Breast epithelium (tissue), 4 donors: ENCODE data around the gene DDX42. TPM values are rescaled to one million over a fixed set of nuclear protein-coding genes. Genes with fewer than 3 reads are reported as not detected.

Source experiments
- DNase-seq, 2 donors: peaks; one replicate each; pipeline ENCODE4 v3.0.0-alpha.2; 2019; ENCODE audit warnings: low spot score in 2 of 2
- H3K27ac ChIP-seq, 2 donors: fragments of 200-600 bp; sonication (generic) in 1 of 2; one replicate each; pipeline ENCODE4 v1.5.1; 2016 to 2019; ENCODE audit warnings: mild to moderate bottlenecking in 1 of 2
- H3K27me3 ChIP-seq, 2 donors: fragments of 200-600 bp; sonication (generic) in 1 of 2; one replicate each; pipeline versions ENCODE4 v1.5.1 to v1.6.0; 2017 to 2019; ENCODE audit warnings: control low read depth in 1 of 2, mild to moderate bottlenecking in 1 of 2
- H3K36me3 ChIP-seq: fragments of 200-600 bp; one replicate; pipeline ENCODE4 v1.5.1; 2019
- H3K4me1 ChIP-seq, 2 donors: fragments of 200-600 bp; sonication (generic); one replicate each; pipeline ENCODE4 v1.5.1; 2016 to 2019; ENCODE audit warnings: control low read depth in 1 of 2
- H3K4me3 ChIP-seq, 3 donors: fragments of 200-600 bp; sonication (generic); 1 replicate in 2 of 3; 2 replicates in 1 of 3; pipeline ENCODE4 v1.5.1; 2016 to 2019; ENCODE audit warnings: mild to moderate bottlenecking in 3 of 3, moderate library complexity in 2 of 3
- H3K9me3 ChIP-seq, 2 donors: fragments of 200-600 bp; sonication (generic) in 1 of 2; one replicate each; pipeline ENCODE4 v1.5.1; 2016 to 2019; ENCODE audit warnings: control low read depth in 1 of 2
- CTCF ChIP-seq, 3 donors: fragments of 450-650 bp; IDR thresholded peaks; one replicate each; pipeline ENCODE4 v1.5.1; 2016 to 2017; ENCODE audit warnings: antibody characterized with exemption in 3 of 3, mild to moderate bottlenecking in 3 of 3, moderate library complexity in 3 of 3
- POLR2A ChIP-seq: fragments of 450-650 bp; IDR thresholded peaks from one replicate; pipeline ENCODE4 v1.6.1; 2016; ENCODE audit warnings: antibody characterized with exemption, mild to moderate bottlenecking, moderate library complexity
- POLR2AphosphoS5 ChIP-seq, 3 donors: sonication (generic); formaldehyde crosslinking; IDR thresholded peaks; one replicate each; pipeline ENCODE4 v1.6.1; 2017; ENCODE audit warnings: antibody characterized with exemption in 3 of 3
- intact Hi-C: fragments of 100-400 bp; cut with DNase I; formaldehyde crosslinking; loops from one replicate; pipeline ENCODE4 v1.15.1; 2023; ENCODE audit warnings: low total_unique reads
- total RNA-seq, 3 donors: library from RNA; depleted of rRNA; stranded (reverse); fragments of >200 nt; gene quantifications; one replicate each; pipeline ENCODE4 v1.1.0, GENCODE V29; 2016

DDX42 gene
- total RNA-seq, 3 donors from 2014 or later, result 131 to 139 (median 139) TPM

- no peaks in the 10 kb centered on the region for H3K36me3 ChIP-seq
- no peak for TF ChIP-seq POLR2AphosphoS5 (IDR thresholded peaks at IDR 0.05)
- TF ChIP-seq CTCF (IDR thresholded peaks at IDR 0.05), result no peak
- no peak for TF ChIP-seq POLR2A
- H3K27me3 ChIP-seq, result no peaks in the 10 kb centered on the region
- intact Hi-C loops, result loop anchor here (5.0 kb wide), 1 partner anchor 140 kb away; no protein-coding TSS in a partner anchor
- DNase-seq, result no peak
- peak overlapping the region in 1 of 3 donors; percentile 52 for H3K4me3 ChIP-seq
- peak overlapping the region; percentile 90 to 92 for H3K27ac ChIP-seq
- H3K4me1 ChIP-seq, result peaks cover 11 to 33% of the 10 kb centered on the region in 2 donors
- no peaks in the 10 kb centered on the region for H3K9me3 ChIP-seq
Measured at GRCh38 chr17:63837480-63837879, 63.5 kb downstream of the DDX42 start.

DNA sequence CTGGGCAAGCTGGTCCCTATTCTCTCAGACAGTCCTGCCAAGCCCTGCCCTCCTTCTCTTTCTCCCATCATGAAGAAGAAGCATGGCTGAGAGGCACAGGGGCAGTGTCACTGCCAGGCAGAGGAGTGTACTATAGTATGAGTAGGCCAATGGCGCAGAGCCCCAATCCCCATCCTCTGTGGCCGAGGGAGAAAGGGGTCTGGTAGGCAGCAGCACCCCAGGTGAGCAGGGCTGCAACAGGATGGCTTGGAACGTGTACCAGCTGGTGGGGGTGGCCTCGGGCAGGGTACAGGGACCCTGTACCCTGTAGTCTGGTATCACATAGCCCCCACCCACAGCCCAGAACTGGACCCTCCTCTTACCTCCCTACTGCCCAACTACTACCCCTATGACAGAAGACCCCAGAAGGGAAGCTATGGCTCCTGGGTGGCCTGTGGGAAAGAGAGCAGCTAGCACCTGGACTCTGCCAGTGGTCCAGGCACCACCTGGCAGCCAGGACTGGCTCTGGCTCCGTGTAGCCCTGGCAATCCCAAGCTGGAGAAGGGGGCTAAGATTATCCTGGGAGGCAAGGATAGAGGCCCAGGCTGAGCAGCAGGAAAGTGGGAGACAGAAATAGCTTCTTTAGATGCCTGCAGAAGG lies 64.1 kb downstream of the DDX42 start:
- H3K36me3 ChIP-seq, result no peaks in the 10 kb centered on the region
- H3K27ac ChIP-seq, result peak overlapping the region; percentile 90 to 92
- peaks cover 11 to 33% of the 10 kb centered on the region in 2 donors for H3K4me1 ChIP-seq
- intact Hi-C loops, result loop anchor here (5.0 kb wide), 1 partner anchor 141 kb away; no protein-coding TSS in a partner anchor
- TF ChIP-seq POLR2A (no peak), POLR2AphosphoS5 (IDR thresholded peaks at IDR 0.05) (no peak), CTCF (IDR thresholded peaks at IDR 0.05) (no peak)
- H3K27me3 ChIP-seq, result no peaks in the 10 kb centered on the region
- peak overlapping the region in 2 of 3 donors; percentile 52 to 69 for H3K4me3 ChIP-seq
- no peaks in the 10 kb centered on the region for H3K9me3 ChIP-seq
- DNase-seq, result no peak

- H3K36me3 ChIP-seq, result no peaks in the 10 kb centered on the region
- H3K4me1 ChIP-seq, result peaks cover 11 to 34% of the 10 kb centered on the region in 2 donors
- peak; percentile 82 to 95 (median 84) for TF ChIP-seq POLR2AphosphoS5 (IDR thresholded peaks at IDR 0.05)
- TF ChIP-seq CTCF (IDR thresholded peaks at IDR 0.05), result no peak
- no peak for TF ChIP-seq POLR2A
- H3K9me3 ChIP-seq, result no peaks in the 10 kb centered on the region
- peak overlapping the region; percentile 90 to 92 for H3K27ac ChIP-seq
- H3K27me3 ChIP-seq, result no peaks in the 10 kb centered on the region
- DNase-seq, result peak; percentile 91 to 96
- peak overlapping the region; percentile 21 to 69 (median 52) for H3K4me3 ChIP-seq
- intact Hi-C loops, result loop anchor here (5.0 kb wide), 1 partner anchor 141 kb away; no protein-coding TSS in a partner anchor
Measured at GRCh38 chr17:63838631-63839171, 64.7 kb downstream of the DDX42 start.

DNA sequence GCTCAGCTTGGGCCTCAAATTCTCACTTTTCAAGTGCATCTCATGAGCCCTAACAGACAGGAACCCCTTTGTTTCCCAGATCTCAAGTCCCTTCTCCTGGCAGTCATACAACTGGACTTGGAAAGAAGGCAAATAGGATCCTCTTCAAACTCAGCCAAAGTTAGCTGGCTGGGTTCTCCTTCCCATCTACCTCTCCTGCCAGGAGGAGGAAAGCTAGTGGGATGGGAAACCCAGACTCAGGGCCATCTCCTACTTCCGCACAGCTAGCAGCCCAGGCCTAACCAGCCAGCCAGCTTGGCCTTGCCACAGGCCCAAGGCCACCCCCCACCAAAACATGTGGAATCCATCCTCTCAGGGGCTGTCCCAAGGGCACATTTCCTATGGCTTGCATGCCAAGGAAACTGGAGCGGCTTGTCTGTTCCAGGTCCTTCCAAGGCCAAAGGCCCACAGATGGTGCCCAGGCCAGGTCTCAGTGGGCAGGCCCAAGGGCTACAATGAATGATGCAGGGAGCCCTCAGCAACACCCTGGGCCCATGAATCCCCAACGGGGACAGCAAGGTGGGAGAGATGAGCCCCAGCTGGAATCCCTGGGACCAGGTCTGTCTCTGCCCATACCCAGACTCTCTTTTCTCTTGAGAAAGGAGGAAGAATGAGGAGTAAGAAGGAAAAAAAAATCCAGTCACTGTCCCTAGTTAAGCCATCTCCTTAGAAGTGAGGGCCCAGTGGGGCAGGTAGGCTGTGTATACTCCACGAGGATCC lies 66.8 kb downstream of the DDX42 start:
- DNase-seq, result no peak
- Histone ChIP-seq H3K27me3 (no peaks in the 10 kb centered on the region), H3K27ac (peak overlapping the region; percentile 90 to 95), H3K4me3 (peak overlapping the region; percentile 69 to 97 (median 94)), H3K36me3 (no peaks in the 10 kb centered on the region), H3K4me1 (peaks cover 11 to 37% of the 10 kb centered on the region in 2 donors), H3K9me3 (no peaks in the 10 kb centered on the region)
- intact Hi-C loops, result no loop called here
- TF ChIP-seq POLR2A (no peak), POLR2AphosphoS5 (IDR thresholded peaks at IDR 0.05) (no peak)

DNA sequence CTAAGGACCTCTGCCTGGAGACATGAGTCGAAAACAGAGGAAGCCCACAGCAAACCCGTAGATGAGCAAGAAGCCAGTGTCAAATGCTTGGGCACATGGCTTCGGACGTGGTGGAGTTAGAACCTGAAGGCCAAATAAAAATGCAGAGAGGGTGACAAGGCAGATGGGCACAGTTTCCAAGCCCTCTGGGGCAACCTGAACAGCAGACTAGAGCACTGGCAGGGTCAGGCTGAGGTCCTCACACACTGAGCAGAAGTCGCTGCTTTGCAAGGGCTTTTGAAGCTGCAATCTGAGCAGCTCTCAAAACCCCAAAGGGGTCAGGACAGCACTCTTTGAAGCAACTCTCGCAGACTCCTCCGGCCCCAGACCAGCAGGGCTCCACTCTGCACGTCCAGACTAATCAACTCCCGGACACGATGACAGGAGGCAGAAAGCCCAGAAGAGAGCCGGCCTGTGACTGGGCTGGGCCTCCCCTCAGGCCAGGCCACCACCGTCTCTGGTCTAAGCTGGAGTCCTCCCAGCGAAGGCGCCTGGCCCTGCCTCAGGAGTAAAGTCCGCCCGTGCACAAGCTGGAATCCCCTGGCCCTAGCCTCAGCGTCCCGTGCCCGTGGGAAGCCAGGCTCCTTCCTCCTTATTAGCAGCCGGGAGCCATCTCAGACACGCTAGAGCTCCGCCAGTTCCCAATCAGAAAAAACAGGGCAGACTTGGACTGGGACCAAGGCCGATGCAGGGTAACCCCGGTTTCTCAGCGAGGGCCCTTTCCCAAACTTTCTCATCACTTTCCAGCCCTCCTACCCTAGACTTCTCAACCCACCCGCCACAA lies 67.6 kb downstream of the DDX42 start:
- H3K4me1 ChIP-seq, result peaks cover 11 to 36% of the 10 kb centered on the region in 2 donors

More for the DNA sequence above, 67.6 kb downstream of the DDX42 start:
- intact Hi-C loops, result no loop called here
- H3K9me3 ChIP-seq, result no peaks in the 10 kb centered on the region
- no peaks in the 10 kb centered on the region for H3K36me3 ChIP-seq
- H3K27ac ChIP-seq, result peak overlapping the region; percentile 90 to 95
- H3K27me3 ChIP-seq, result no peaks in the 10 kb centered on the region
- peak; percentile 60 to 61 for DNase-seq
- TF ChIP-seq CTCF (IDR thresholded peaks at IDR 0.05), result peak in 1 of 3 donors; percentile 11
- no peak for TF ChIP-seq POLR2A
- TF ChIP-seq POLR2AphosphoS5 (IDR thresholded peaks at IDR 0.05), result no peak
- H3K4me3 ChIP-seq, result peak overlapping the region; percentile 69 to 97 (median 94)
